Fibroblast of lung (primary cell): ENCODE data around the gene SLC24A1.

Experiments
- CTCF ChIP-seq, 2 donors: IDR thresholded peaks in 1 of 2; conservative IDR thresholded peaks in 1 of 2; 1 replicate in 1 of 2; 2 replicates in 1 of 2; pipeline ENCODE4 v1.5.1; 2011 to 2012; ENCODE audit warnings: low read length in 2 of 2, control low read depth in 1 of 2, inconsistent platforms in 1 of 2, low read depth in 1 of 2, mild to moderate bottlenecking in 1 of 2
- EZH2 ChIP-seq: IDR thresholded peaks from 2 replicates; pipeline ENCODE4 v1.5.1; 2012; ENCODE audit warnings: low read length, control low read depth, mild to moderate bottlenecking; ENCODE audit errors: missing control alignments

- no peak for TF ChIP-seq EZH2
- TF ChIP-seq CTCF (conservative IDR thresholded peaks at IDR 0.05 in 1 of 2, IDR thresholded peaks at IDR 0.05 in 1 of 2; ENCODE audit: low read depth in 1 of 2, low read length in 2 of 2): no peak
These were observed 22.1 kb upstream of the SLC24A1 start for GRCh38 chr15:65599677-65600076.
